ENCODE measurements around the gene METTL14. TPM values are rescaled to one million over a fixed set of nuclear protein-coding genes. Genes with fewer than 3 reads are reported as not detected.

Gene METTL14
- total RNA-seq, 1 experiment from 2014 or later: 53.8 TPM

GRCh38 chr4:118743867-118744266, 58.7 kb downstream of the METTL14 start:
- Histone ChIP-seq H3K79me2 (ENCODE audit: insufficient read depth, low read length) (no peaks in the 10 kb centered on the region), H3K4me3 (replicated peaks in 1 of 2; ENCODE audit: low read depth in 1 of 2, low read length in 2 of 2) (no peak overlapping the region), H4K20me1 (ENCODE audit: insufficient read depth) (no peaks in the 10 kb centered on the region), H3K9ac (ENCODE audit: low read length) (no peak overlapping the region), H3K27ac (ENCODE audit: low read depth, low read length) (no peak overlapping the region), H3K9me2 (ENCODE audit: insufficient read depth) (no peaks in the 10 kb centered on the region), H3K27me3 (ENCODE audit: insufficient read depth, low read length) (no peaks in the 10 kb centered on the region), H3K4me1 (ENCODE audit: control insufficient read depth in 1 of 2, insufficient read depth in 2 of 2, low read length in 2 of 2) (no peaks in the 10 kb centered on the region), H3K9me3 (ENCODE audit: control insufficient read depth in 1 of 2, insufficient read depth in 1 of 2, low read depth in 1 of 2, low read length in 2 of 2) (no peaks in the 10 kb centered on the region), H2AFZ (ENCODE audit: low read depth, low read length, poor library complexity, severe bottlenecking) (no peak overlapping the region), H3K36me3 (ENCODE audit: control insufficient read depth in 1 of 2, insufficient read depth in 2 of 2, low read length in 2 of 2) (peaks cover 9 to 10% of the 10 kb centered on the region in 2 experiments; a peak in 2 of 4 replicates), H3K4me2 (ENCODE audit: low read length) (no peak overlapping the region)
- no TSS peak for BruUV-seq (replicated peaks)
- ChIA-PET RAD21 (ENCODE audit: low non-redundant PET in 1 of 2, low total read pairs in 2 of 2, uncharacterized antibody in 2 of 2, unreplicated experiment in 2 of 2) (no interaction called here), CTCF (no interaction called here), POLR2A (no interaction called here)
- intact Hi-C loops (cut with micrococcal nuclease): no loop called here
- DNase-seq (ENCODE audit: low read depth, low spot score): no peak
- TF ChIP-seq SP1 (IDR thresholded peaks at IDR 0.05; ENCODE audit: low read depth) (no peak), ZNF274 (IDR thresholded peaks at IDR 0.05; ENCODE audit: low read depth, low read length) (no peak), ATF3 (IDR thresholded peaks at IDR 0.05) (no peak), POLR2A (IDR thresholded peaks at IDR 0.05; ENCODE audit: borderline replicate concordance, extremely low read depth, insufficient read depth, insufficient read length) (no peak), POLR2AphosphoS5 (IDR thresholded peaks at IDR 0.05; ENCODE audit: low read depth, low read length) (no peak), CBX3 (IDR thresholded peaks at IDR 0.05; ENCODE audit: low read depth) (no peak), SIN3A (IDR thresholded peaks at IDR 0.05; ENCODE audit: low read depth) (no peak), CEBPB (IDR thresholded peaks at IDR 0.05; ENCODE audit: low read depth) (no peak), RAD21 (IDR thresholded peaks at IDR 0.05; ENCODE audit: low read depth) (no peak), SRF (IDR thresholded peaks at IDR 0.05; ENCODE audit: low read depth) (no peak), ZFX (IDR thresholded peaks at IDR 0.05) (no peak)
- ATAC-seq: no peak

GRCh38 chr4:118745357-118745756, 60.2 kb downstream of the METTL14 start:
- no peak overlapping the region for H3K4me2 ChIP-seq (ENCODE audit: low read length)
- no peaks in the 10 kb centered on the region for H4K20me1 ChIP-seq (ENCODE audit: insufficient read depth)
- TF ChIP-seq REST (IDR thresholded peaks at IDR 0.05; ENCODE audit: low read depth) (no peak), SIN3A (IDR thresholded peaks at IDR 0.05; ENCODE audit: low read depth) (no peak), SRF (IDR thresholded peaks at IDR 0.05; ENCODE audit: low read depth) (no peak), ZNF274 (IDR thresholded peaks at IDR 0.05; ENCODE audit: low read depth, low read length) (no peak), CBX3 (IDR thresholded peaks at IDR 0.05; ENCODE audit: low read depth) (no peak)
- no peaks in the 10 kb centered on the region for H3K9me3 ChIP-seq (ENCODE audit: control insufficient read depth in 1 of 2, insufficient read depth in 1 of 2, low read depth in 1 of 2, low read length in 2 of 2)
- H3K9ac ChIP-seq (ENCODE audit: low read length): no peak overlapping the region
- ATAC-seq: no peak
- CTCF ChIA-PET: interaction anchor here (0.8 to 1.4 kb wide), 3 partner anchors 12 to 139 kb away, joined by 3 read pairs; no protein-coding TSS in a partner anchor
- intact Hi-C loops (cut with micrococcal nuclease): no loop called here
- DNase-seq (ENCODE audit: low read depth, low spot score): no peak
- POLR2A ChIA-PET: no interaction called here
- RAD21 ChIA-PET (ENCODE audit: low non-redundant PET in 1 of 2, low total read pairs in 2 of 2, uncharacterized antibody in 2 of 2, unreplicated experiment in 2 of 2): no interaction called here
- no peaks in the 10 kb centered on the region for H3K4me1 ChIP-seq (ENCODE audit: control insufficient read depth in 1 of 2, insufficient read depth in 2 of 2, low read length in 2 of 2)
- BruUV-seq (replicated peaks): no TSS peak
- peaks cover 1 to 3% of the 10 kb centered on the region in 2 experiments; a peak in 2 of 4 replicates for H3K36me3 ChIP-seq (ENCODE audit: control insufficient read depth in 1 of 2, insufficient read depth in 2 of 2, low read length in 2 of 2)
- H3K79me2 ChIP-seq (ENCODE audit: insufficient read depth, low read length): no peaks in the 10 kb centered on the region
- no peaks in the 10 kb centered on the region for H3K9me2 ChIP-seq (ENCODE audit: insufficient read depth)
- H3K4me3 ChIP-seq (replicated peaks in 1 of 2; ENCODE audit: low read depth in 1 of 2, low read length in 2 of 2): no peak overlapping the region
- no peak overlapping the region for H3K27ac ChIP-seq (ENCODE audit: low read depth, low read length)
- no peaks in the 10 kb centered on the region for H3K27me3 ChIP-seq (ENCODE audit: insufficient read depth, low read length)
- no peak overlapping the region for H2AFZ ChIP-seq (ENCODE audit: low read depth, low read length, poor library complexity, severe bottlenecking)

All from HCT116 (cell line).